IMR-90 (cell line): ENCODE results near the gene ARPIN. TPM values are rescaled to one million over a fixed set of nuclear protein-coding genes. Genes with fewer than 3 reads are reported as not detected.

Experiments used
- ATAC-seq: fragments of 200-7000 bp; cut with Tn5 transposase; 2 replicates; pipeline ENCODE4 v1.9.1; 2020; ENCODE audit warnings: low read depth, mild to moderate bottlenecking, moderate library complexity
- BruUV-seq: library from RNA; stranded (reverse); fragments of 400-500 nt; replicated peaks from 2 replicates; lab custom pipeline; 2021; lab: Mats Ljungman, UMichigan
- CTCF ChIA-PET: fragments of 300-600 bp; formaldehyde crosslinking; extraction: SDS; loops from one replicate; lab custom pipeline; 2021; ENCODE audit warnings: antibody characterized with exemption; lab: Yijun Ruan, JAX
- POLR2A ChIA-PET: fragments of 300-600 bp; sonication (Branson Sonifier 250); formaldehyde crosslinking; loops from one replicate; lab custom pipeline; 2022; ENCODE audit warnings: antibody characterized with exemption; ENCODE audit not compliant: unreplicated experiment; lab: Charles Lee
- DNase-seq: peaks from one replicate; pipeline ENCODE4 v3.0.0; 2013
- H2AFZ ChIP-seq: replicated peaks from 2 replicates; pipeline ENCODE3; 2013; ENCODE audit warnings: low read length, mild to moderate bottlenecking; ENCODE audit not compliant: poor library complexity
- H2AK5ac ChIP-seq: 2 replicates; pipeline ENCODE4 v1.6.1; 2013; ENCODE audit warnings: low read depth, low read length, inconsistent platforms
- H2AK9ac ChIP-seq: replicated peaks from 2 replicates; pipeline ENCODE3; 2013; ENCODE audit warnings: mild to moderate bottlenecking, low read depth, low read length, moderate library complexity; ENCODE audit not compliant: poor library complexity
- H2BK120ac ChIP-seq: 2 replicates; pipeline ENCODE4 v1.6.1; 2013; ENCODE audit warnings: low read depth, low read length, inconsistent platforms
- H2BK15ac ChIP-seq: 3 replicates; pipeline ENCODE4 v1.6.1; 2013; ENCODE audit warnings: low read depth, low read length, inconsistent platforms
- H2BK20ac ChIP-seq: 2 replicates; pipeline ENCODE4 v1.6.1; 2013; ENCODE audit warnings: low read depth, mild to moderate bottlenecking, inconsistent platforms, low read length, moderate library complexity
- H2BK5ac ChIP-seq: 2 replicates; pipeline ENCODE4 v1.6.1; 2013; ENCODE audit warnings: mild to moderate bottlenecking, low read depth, low read length, inconsistent platforms; ENCODE audit not compliant: poor library complexity, severe bottlenecking
- H3K14ac ChIP-seq: replicated peaks from 2 replicates; pipeline ENCODE4 v1.6.1; 2013; ENCODE audit warnings: low read depth, low read length, inconsistent platforms
- H3K18ac ChIP-seq: 2 replicates; pipeline ENCODE4 v1.6.1; 2013; ENCODE audit warnings: low read depth, low read length, control low read depth
- H3K23ac ChIP-seq: 2 replicates; pipeline ENCODE4 v1.6.1; 2013; ENCODE audit warnings: low read depth, low read length, inconsistent platforms
- H3K27ac ChIP-seq: 2 replicates; pipeline ENCODE4 v1.5.1; 2013; ENCODE audit warnings: mild to moderate bottlenecking, control low read depth, low read length; ENCODE audit not compliant: insufficient read depth
- H3K27me3 ChIP-seq: 2 replicates; pipeline ENCODE4 v1.6.1; 2013; ENCODE audit warnings: low read length; ENCODE audit not compliant: control insufficient read depth, insufficient read depth
- H3K36me3 ChIP-seq: 2 replicates; pipeline ENCODE4 v1.6.1; 2013; ENCODE audit warnings: low read length, mixed read lengths; ENCODE audit not compliant: control insufficient read depth, insufficient read depth
- H3K4ac ChIP-seq: 2 replicates; pipeline ENCODE4 v1.6.1; 2013; ENCODE audit warnings: low read depth, low read length, inconsistent platforms
- H3K4me1 ChIP-seq: 2 replicates; pipeline ENCODE4 v1.6.1; 2013; ENCODE audit warnings: low read length, mixed read lengths; ENCODE audit not compliant: control insufficient read depth, insufficient read depth
- H3K4me2 ChIP-seq: 2 replicates; pipeline ENCODE4 v1.6.1; 2013; ENCODE audit warnings: low read depth, mild to moderate bottlenecking, control low read depth, low read length, moderate library complexity
- H3K4me3 ChIP-seq: 2 replicates; pipeline ENCODE4 v1.5.1; 2013; ENCODE audit warnings: low read depth, mild to moderate bottlenecking, control low read depth, low read length, moderate library complexity; ENCODE audit not compliant: insufficient read depth
- H3K56ac ChIP-seq: 2 replicates; pipeline ENCODE4 v1.6.1; 2013; ENCODE audit warnings: low read length, inconsistent platforms; ENCODE audit not compliant: insufficient read depth; ENCODE audit errors: extremely low read depth
- H3K79me1 ChIP-seq, 2 experiments: 2 replicates each; pipeline ENCODE4 v1.6.1; 2013; ENCODE audit warnings: low read length in 2 of 2, inconsistent platforms in 1 of 2, low read depth in 1 of 2
- H3K9ac ChIP-seq: 2 replicates; pipeline ENCODE4 v1.6.1; 2013; ENCODE audit warnings: low read depth, low read length, control low read depth
- H3K9me1 ChIP-seq: 2 replicates; pipeline ENCODE4 v1.6.1; 2013; ENCODE audit warnings: low read length, inconsistent platforms; ENCODE audit not compliant: insufficient read depth
- H3K9me3 ChIP-seq: 2 replicates; pipeline ENCODE4 v1.6.1; 2013; ENCODE audit warnings: low read length; ENCODE audit not compliant: control insufficient read depth, insufficient read depth
- H4K20me1 ChIP-seq: 2 replicates; pipeline ENCODE4 v1.6.1; 2013; ENCODE audit warnings: low read length, inconsistent platforms; ENCODE audit not compliant: insufficient read depth
- H4K5ac ChIP-seq: 2 replicates; pipeline ENCODE4 v1.6.1; 2013; ENCODE audit warnings: mild to moderate bottlenecking, low read depth, low read length, control low read depth
- H4K8ac ChIP-seq, 2 experiments: 2 replicates each; pipeline ENCODE4 v1.6.1; 2013; ENCODE audit warnings: low read depth in 2 of 2, low read length in 2 of 2, control low read depth in 1 of 2, inconsistent platforms in 1 of 2
- H4K91ac ChIP-seq: 2 replicates; pipeline ENCODE4 v1.6.1; 2013; ENCODE audit warnings: low read depth, low read length, inconsistent platforms; ENCODE audit not compliant: insufficient read depth
- CHD1 ChIP-seq: IDR thresholded peaks from 2 replicates; pipeline ENCODE4 v1.6.1; 2012; ENCODE audit warnings: low read depth, low read length, improper control_type of control experiment
- FOS ChIP-seq: fragments of 150-350 bp; IDR thresholded peaks from 2 replicates; pipeline ENCODE4 v1.6.1; 2016; ENCODE audit warnings: low read depth, low read length
- MAFK ChIP-seq: IDR thresholded peaks from 2 replicates; pipeline ENCODE4 v1.6.1; 2012; ENCODE audit warnings: low read depth, low read length, improper control_type of control experiment
- NFE2L2 ChIP-seq: fragments of 150-350 bp; IDR thresholded peaks from 2 replicates; pipeline ENCODE4 v1.6.1; 2016; ENCODE audit warnings: low read depth, mild to moderate bottlenecking, low read length
- POLR2A ChIP-seq: IDR thresholded peaks from 2 replicates; pipeline ENCODE4 v1.6.1; 2012; ENCODE audit warnings: mild to moderate bottlenecking, low read depth, low read length
- RAD21 ChIP-seq: IDR thresholded peaks from 2 replicates; pipeline ENCODE4 v1.6.1; 2012; ENCODE audit warnings: low read length, improper control_type of control experiment
- RCOR1 ChIP-seq: IDR thresholded peaks from 2 replicates; pipeline ENCODE4 v1.6.1; 2012; ENCODE audit warnings: mild to moderate bottlenecking, low read length, improper control_type of control experiment; ENCODE audit not compliant: insufficient replicate concordance
- RFX5 ChIP-seq: IDR thresholded peaks from 2 replicates; pipeline ENCODE4 v1.8.0; 2012; ENCODE audit warnings: low read depth, mild to moderate bottlenecking, low read length, moderate library complexity
- SMC3 ChIP-seq: fragments of 150-350 bp; IDR thresholded peaks from 2 replicates; pipeline ENCODE4 v1.6.1; 2016; ENCODE audit warnings: low read depth, mild to moderate bottlenecking, antibody characterized with exemption, low read length, moderate library complexity
- WGBS, 2 experiments: methylation state at CpG; one replicate each; pipeline versions ENCODE4 v1.1.5 to v1.1.7; 2013; ENCODE audit warnings: missing lambda C conversion rate in 2 of 2; ENCODE audit not compliant: insufficient read length in 1 of 2; ENCODE audit errors: extremely low coverage in 2 of 2; 5-methylcytosine and 5-hydroxymethylcytosine counted together
- dilution Hi-C: fragments of 300-500 bp; cut with HindIII; formaldehyde crosslinking; loops from one replicate; pipeline ENCODE4 v1.14.3; 2018; ENCODE audit warnings: low sequenced_read_pairs; ENCODE audit not compliant: unreplicated experiment
- in situ Hi-C: fragments of 300-500 bp; cut with MboI; formaldehyde crosslinking; loops from 3 replicates; pipeline ENCODE4 v1.14.3; 2019; ENCODE audit warnings: low sequenced_read_pairs, inconsistent platforms, mixed read lengths
- intact Hi-C: fragments of 100-400 bp; cut with micrococcal nuclease; formaldehyde crosslinking; loops from 2 replicates; pipeline ENCODE4 v1.10.0; 2022
- polyA plus RNA-seq, 3 experiments: library from polyadenylated mRNA; depleted of rRNA; stranded (reverse); fragments of >200 nt; gene quantifications; 2 replicates each; pipeline ENCODE4 v1.2.3, GENCODE V29; 2012; ENCODE audit warnings: low replicate concordance in 1 of 3
- total RNA-seq: library from RNA; depleted of rRNA; stranded (reverse); fragments of >200 nt; gene quantifications from 2 replicates; pipeline ENCODE4 v1.2.3, GENCODE V29; 2012
- TF ChIP-seq, protein P1 (sequence below): fragments of 150-350 bp; IDR thresholded peaks from 2 replicates; pipeline ENCODE4 v1.6.1; 2017; ENCODE audit warnings: mild to moderate bottlenecking, antibody characterized with exemption, low read length, low read depth
- TF ChIP-seq, protein P2 (sequence below): fragments of 150-350 bp; IDR thresholded peaks from 2 replicates; pipeline ENCODE4 v1.6.1; 2016; ENCODE audit warnings: low read depth, mild to moderate bottlenecking, low read length, moderate library complexity, borderline replicate concordance

Gene ARPIN
- total and polyA plus RNA-seq, 2 of the 4 experiments (the other 2 are of a cell fraction): 3.9 to 8.8 TPM

DNA sequence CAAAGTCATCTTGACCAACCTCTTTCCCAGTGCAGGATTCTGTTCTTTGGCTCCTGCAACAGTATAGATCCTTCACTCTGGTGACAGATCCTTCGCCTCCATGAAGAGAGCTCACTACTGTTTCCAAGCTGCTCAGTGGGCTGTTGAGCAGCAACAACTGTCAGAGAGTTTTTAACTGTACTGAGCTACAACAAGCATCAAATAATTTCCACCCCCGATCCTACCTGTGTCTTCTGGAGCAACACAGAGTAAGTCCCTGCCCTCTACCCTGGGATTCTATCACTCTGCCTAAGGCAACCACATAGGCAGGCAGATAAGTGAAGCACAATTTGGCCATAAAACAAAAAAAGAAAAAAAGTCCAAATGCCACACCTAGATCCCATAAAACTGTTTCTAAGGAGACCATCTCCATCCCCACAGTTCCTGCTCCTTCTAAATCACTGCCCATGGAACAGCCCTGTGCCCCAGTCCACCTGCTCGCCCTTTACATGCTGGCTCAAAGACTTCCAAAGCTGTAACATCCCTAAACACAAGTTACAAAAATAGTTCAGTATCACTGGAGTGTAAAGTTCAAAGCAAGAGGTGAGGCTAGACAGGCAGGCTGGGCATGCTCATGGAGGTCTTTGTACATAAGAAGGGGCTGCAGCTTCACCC is 60.3 kb downstream of the ARPIN start:
- TF ChIP-seq NFE2L2 (no peak), RAD21 (no peak), RCOR1 (no peak), POLR2A (no peak), FOS (no peak), CHD1 (no peak), MAFK (no peak), RFX5 (no peak), SMC3 (no peak)
- TF ChIP-seq, protein P1, sequence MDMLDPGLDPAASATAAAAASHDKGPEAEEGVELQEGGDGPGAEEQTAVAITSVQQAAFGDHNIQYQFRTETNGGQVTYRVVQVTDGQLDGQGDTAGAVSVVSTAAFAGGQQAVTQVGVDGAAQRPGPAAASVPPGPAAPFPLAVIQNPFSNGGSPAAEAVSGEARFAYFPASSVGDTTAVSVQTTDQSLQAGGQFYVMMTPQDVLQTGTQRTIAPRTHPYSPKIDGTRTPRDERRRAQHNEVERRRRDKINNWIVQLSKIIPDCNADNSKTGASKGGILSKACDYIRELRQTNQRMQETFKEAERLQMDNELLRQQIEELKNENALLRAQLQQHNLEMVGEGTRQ: no peak
- TF ChIP-seq, protein P2, sequence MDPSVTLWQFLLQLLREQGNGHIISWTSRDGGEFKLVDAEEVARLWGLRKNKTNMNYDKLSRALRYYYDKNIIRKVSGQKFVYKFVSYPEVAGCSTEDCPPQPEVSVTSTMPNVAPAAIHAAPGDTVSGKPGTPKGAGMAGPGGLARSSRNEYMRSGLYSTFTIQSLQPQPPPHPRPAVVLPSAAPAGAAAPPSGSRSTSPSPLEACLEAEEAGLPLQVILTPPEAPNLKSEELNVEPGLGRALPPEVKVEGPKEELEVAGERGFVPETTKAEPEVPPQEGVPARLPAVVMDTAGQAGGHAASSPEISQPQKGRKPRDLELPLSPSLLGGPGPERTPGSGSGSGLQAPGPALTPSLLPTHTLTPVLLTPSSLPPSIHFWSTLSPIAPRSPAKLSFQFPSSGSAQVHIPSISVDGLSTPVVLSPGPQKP: no peak
- Histone ChIP-seq H3K18ac (no peak overlapping the region), H3K4me3 (no peak overlapping the region), H3K4me2 (no peak overlapping the region), H2AK5ac (peak overlapping the region; percentile 24; the same call in 1 of the 2 replicates), H2BK15ac (peak overlapping the region; percentile 48; the same call in 1 of the 3 replicates), H3K27ac (no peak overlapping the region), H3K36me3 (peaks cover 6% of the 10 kb centered on the region), H2BK20ac (no peak overlapping the region), H3K56ac (no peak overlapping the region), H4K5ac (no peak overlapping the region), H2AFZ (no peak overlapping the region), H3K23ac (no peak overlapping the region), H3K79me1 (peaks cover 0 to 11% of the 10 kb centered on the region in 2 experiments; a peak in 2 of 4 replicates), H2BK120ac (no peak overlapping the region), H4K91ac (no peak overlapping the region), H3K9ac (no peak overlapping the region), H3K27me3 (no peaks in the 10 kb centered on the region), H3K9me1 (no peaks in the 10 kb centered on the region), H4K8ac (no peak overlapping the region), H3K4ac (0 out of 2 replicates have a peak overlapping the region, but pooled peaks have one; percentile 25), H3K14ac (no peak overlapping the region), H2AK9ac (no peak overlapping the region), H3K4me1 (peaks cover 2% of the 10 kb centered on the region; the same call in 1 of the 2 replicates), H4K20me1 (no peaks in the 10 kb centered on the region), H2BK5ac (no peak overlapping the region), H3K9me3 (no peaks in the 10 kb centered on the region)
- ATAC-seq (no peak), DNase-seq (no peak)
- no TSS peak for BruUV-seq
- WGBS, 2 experiments: no CpG with 5 or more reads among the region's 3 CpGs
- dilution Hi-C loops (loop anchor here (25.0 kb wide), 1 partner anchor 90 kb away; the partner anchor contains the start of gene MESP1), intact Hi-C loops (no loop called here), in situ Hi-C loops (no loop called here)
- ChIA-PET CTCF (interaction anchor here (1.0 kb wide), 1 partner anchor 16 kb away, joined by 3 read pairs; no protein-coding TSS in a partner anchor), POLR2A (no interaction called here)
